AG08395 (cell line): Measurements from ENCODE around the gene PRKAR2B.
"Not testable (repeated sequence)": the region's sequence is repeated elsewhere in the genome, so short reads cannot be mapped to it uniquely, and the experiment has no call there.

Experiments used
- DNase-seq: peaks from one replicate; pipeline ENCODE4 v3.0.0; 2012; ENCODE audit warnings: mixed read lengths, low spot score

The PRKAR2B gene

GRCh38 chr7:107027208-107027607 is 17.3 kb upstream of the PRKAR2B start:
- no peak for DNase-seq

- no peak for DNase-seq
Observed at GRCh38 chr7:107029061-107029763, 15.3 kb upstream of the PRKAR2B start.

- DNase-seq, result no peak
Observed at GRCh38 chr7:107029764-107030286, 14.7 kb upstream of the PRKAR2B start.

GRCh38 chr7:107032050-107032449 is 12.5 kb upstream of the PRKAR2B start:
- no peak for DNase-seq

- no peak for DNase-seq
Observed at GRCh38 chr7:107032720-107033438, 11.6 kb upstream of the PRKAR2B start.

- no peak for DNase-seq
Observed at GRCh38 chr7:107034553-107034952, 10.0 kb upstream of the PRKAR2B start.

- peak; percentile 92 for DNase-seq
Observed at GRCh38 chr7:107035446-107035845, 9.1 kb upstream of the PRKAR2B start.

GRCh38 chr7:107036535-107036934 is 8.0 kb upstream of the PRKAR2B start:
- DNase-seq, result no peak

- no peak for DNase-seq
Observed at GRCh38 chr7:107037717-107038603, 6.5 kb upstream of the PRKAR2B start.

- DNase-seq, result no peak
Observed at GRCh38 chr7:107039199-107039900, 5.2 kb upstream of the PRKAR2B start.

- DNase-seq, result no peak
Observed at GRCh38 chr7:107041097-107041496, 3.4 kb upstream of the PRKAR2B start.

GRCh38 chr7:107041764-107042163 is 2.7 kb upstream of the PRKAR2B start:
- not testable (repeated sequence) for DNase-seq

GRCh38 chr7:107042326-107042910 is 2.1 kb upstream of the PRKAR2B start:
- DNase-seq, result not testable (repeated sequence)

- no peak for DNase-seq
Observed at GRCh38 chr7:107043491-107043890, 1.0 kb upstream of the PRKAR2B start.

GRCh38 chr7:107043921-107044346 is 571 bp upstream of the PRKAR2B start:
- DNase-seq, result no peak

- no peak for DNase-seq
Observed at GRCh38 chr7:107045195-107045960, 873 bp downstream of the PRKAR2B start.

GRCh38 chr7:107045980-107046379 is 1.5 kb downstream of the PRKAR2B start:
- peak; percentile 59 for DNase-seq

- DNase-seq, result no peak
Observed at GRCh38 chr7:107046491-107047259, 2.2 kb downstream of the PRKAR2B start.

- DNase-seq, result no peak
Observed at GRCh38 chr7:107047902-107048782, 3.6 kb downstream of the PRKAR2B start.
